IMR-90 (cell line): ENCODE measurements around the gene ARHGEF17. TPM values are rescaled to one million over a fixed set of nuclear protein-coding genes. Genes with fewer than 3 reads are reported as not detected.

Experiments used
- ATAC-seq: fragments of 200-7000 bp; cut with Tn5 transposase; 2 replicates; pipeline ENCODE4 v1.9.1; 2020; ENCODE audit warnings: low read depth, mild to moderate bottlenecking, moderate library complexity
- BruUV-seq: library from RNA; stranded (reverse); fragments of 400-500 nt; replicated peaks from 2 replicates; lab custom pipeline; 2021; lab: Mats Ljungman, UMichigan
- CTCF ChIA-PET: fragments of 300-600 bp; formaldehyde crosslinking; extraction: SDS; loops from one replicate; lab custom pipeline; 2021; ENCODE audit warnings: antibody characterized with exemption; lab: Yijun Ruan, JAX
- POLR2A ChIA-PET: fragments of 300-600 bp; sonication (Branson Sonifier 250); formaldehyde crosslinking; loops from one replicate; lab custom pipeline; 2022; ENCODE audit warnings: antibody characterized with exemption; ENCODE audit not compliant: unreplicated experiment; lab: Charles Lee
- DNase-seq: peaks from one replicate; pipeline ENCODE4 v3.0.0; 2013
- H2AFZ ChIP-seq: replicated peaks from 2 replicates; pipeline ENCODE3; 2013; ENCODE audit warnings: low read length, mild to moderate bottlenecking; ENCODE audit not compliant: poor library complexity
- H2AK5ac ChIP-seq: 2 replicates; pipeline ENCODE4 v1.6.1; 2013; ENCODE audit warnings: low read depth, low read length, inconsistent platforms
- H2AK9ac ChIP-seq: replicated peaks from 2 replicates; pipeline ENCODE3; 2013; ENCODE audit warnings: mild to moderate bottlenecking, low read depth, low read length, moderate library complexity; ENCODE audit not compliant: poor library complexity
- H2BK120ac ChIP-seq: 2 replicates; pipeline ENCODE4 v1.6.1; 2013; ENCODE audit warnings: low read depth, low read length, inconsistent platforms
- H2BK15ac ChIP-seq: 3 replicates; pipeline ENCODE4 v1.6.1; 2013; ENCODE audit warnings: low read depth, low read length, inconsistent platforms
- H2BK20ac ChIP-seq: 2 replicates; pipeline ENCODE4 v1.6.1; 2013; ENCODE audit warnings: low read depth, mild to moderate bottlenecking, inconsistent platforms, low read length, moderate library complexity
- H2BK5ac ChIP-seq: 2 replicates; pipeline ENCODE4 v1.6.1; 2013; ENCODE audit warnings: mild to moderate bottlenecking, low read depth, low read length, inconsistent platforms; ENCODE audit not compliant: poor library complexity, severe bottlenecking
- H3K14ac ChIP-seq: replicated peaks from 2 replicates; pipeline ENCODE4 v1.6.1; 2013; ENCODE audit warnings: low read depth, low read length, inconsistent platforms
- H3K18ac ChIP-seq: 2 replicates; pipeline ENCODE4 v1.6.1; 2013; ENCODE audit warnings: low read depth, low read length, control low read depth
- H3K23ac ChIP-seq: 2 replicates; pipeline ENCODE4 v1.6.1; 2013; ENCODE audit warnings: low read depth, low read length, inconsistent platforms
- H3K27ac ChIP-seq: 2 replicates; pipeline ENCODE4 v1.5.1; 2013; ENCODE audit warnings: mild to moderate bottlenecking, control low read depth, low read length; ENCODE audit not compliant: insufficient read depth
- H3K27me3 ChIP-seq: 2 replicates; pipeline ENCODE4 v1.6.1; 2013; ENCODE audit warnings: low read length; ENCODE audit not compliant: control insufficient read depth, insufficient read depth
- H3K36me3 ChIP-seq: 2 replicates; pipeline ENCODE4 v1.6.1; 2013; ENCODE audit warnings: low read length, mixed read lengths; ENCODE audit not compliant: control insufficient read depth, insufficient read depth
- H3K4ac ChIP-seq: 2 replicates; pipeline ENCODE4 v1.6.1; 2013; ENCODE audit warnings: low read depth, low read length, inconsistent platforms
- H3K4me1 ChIP-seq: 2 replicates; pipeline ENCODE4 v1.6.1; 2013; ENCODE audit warnings: low read length, mixed read lengths; ENCODE audit not compliant: control insufficient read depth, insufficient read depth
- H3K4me2 ChIP-seq: 2 replicates; pipeline ENCODE4 v1.6.1; 2013; ENCODE audit warnings: low read depth, mild to moderate bottlenecking, control low read depth, low read length, moderate library complexity
- H3K4me3 ChIP-seq: 2 replicates; pipeline ENCODE4 v1.5.1; 2013; ENCODE audit warnings: low read depth, mild to moderate bottlenecking, control low read depth, low read length, moderate library complexity; ENCODE audit not compliant: insufficient read depth
- H3K56ac ChIP-seq: 2 replicates; pipeline ENCODE4 v1.6.1; 2013; ENCODE audit warnings: low read length, inconsistent platforms; ENCODE audit not compliant: insufficient read depth; ENCODE audit errors: extremely low read depth
- H3K79me1 ChIP-seq, 2 experiments: 2 replicates each; pipeline ENCODE4 v1.6.1; 2013; ENCODE audit warnings: low read length in 2 of 2, inconsistent platforms in 1 of 2, low read depth in 1 of 2
- H3K9ac ChIP-seq: 2 replicates; pipeline ENCODE4 v1.6.1; 2013; ENCODE audit warnings: low read depth, low read length, control low read depth
- H3K9me1 ChIP-seq: 2 replicates; pipeline ENCODE4 v1.6.1; 2013; ENCODE audit warnings: low read length, inconsistent platforms; ENCODE audit not compliant: insufficient read depth
- H3K9me3 ChIP-seq: 2 replicates; pipeline ENCODE4 v1.6.1; 2013; ENCODE audit warnings: low read length; ENCODE audit not compliant: control insufficient read depth, insufficient read depth
- H4K20me1 ChIP-seq: 2 replicates; pipeline ENCODE4 v1.6.1; 2013; ENCODE audit warnings: low read length, inconsistent platforms; ENCODE audit not compliant: insufficient read depth
- H4K5ac ChIP-seq: 2 replicates; pipeline ENCODE4 v1.6.1; 2013; ENCODE audit warnings: mild to moderate bottlenecking, low read depth, low read length, control low read depth
- H4K8ac ChIP-seq, 2 experiments: 2 replicates each; pipeline ENCODE4 v1.6.1; 2013; ENCODE audit warnings: low read depth in 2 of 2, low read length in 2 of 2, control low read depth in 1 of 2, inconsistent platforms in 1 of 2
- H4K91ac ChIP-seq: 2 replicates; pipeline ENCODE4 v1.6.1; 2013; ENCODE audit warnings: low read depth, low read length, inconsistent platforms; ENCODE audit not compliant: insufficient read depth
- BHLHE40 ChIP-seq: fragments of 150-350 bp; IDR thresholded peaks from 2 replicates; pipeline ENCODE4 v1.6.1; 2016; ENCODE audit warnings: mild to moderate bottlenecking, low read depth, low read length
- CEBPB ChIP-seq: IDR thresholded peaks from 2 replicates; pipeline ENCODE4 v1.6.1; 2012; ENCODE audit warnings: low read depth, low read length, improper control_type of control experiment
- CHD1 ChIP-seq: IDR thresholded peaks from 2 replicates; pipeline ENCODE4 v1.6.1; 2012; ENCODE audit warnings: low read depth, low read length, improper control_type of control experiment
- FOS ChIP-seq: fragments of 150-350 bp; IDR thresholded peaks from 2 replicates; pipeline ENCODE4 v1.6.1; 2016; ENCODE audit warnings: low read depth, low read length
- MAFK ChIP-seq: IDR thresholded peaks from 2 replicates; pipeline ENCODE4 v1.6.1; 2012; ENCODE audit warnings: low read depth, low read length, improper control_type of control experiment
- MAZ ChIP-seq: IDR thresholded peaks from 2 replicates; pipeline ENCODE4 v1.6.1; 2012; ENCODE audit warnings: low read depth, mild to moderate bottlenecking, low read length, improper control_type of control experiment, moderate library complexity, borderline replicate concordance
- MXI1 ChIP-seq: IDR thresholded peaks from 2 replicates; pipeline ENCODE4 v1.6.1; 2012; ENCODE audit warnings: low read depth, mild to moderate bottlenecking, low read length, moderate library complexity, borderline replicate concordance
- NFE2L2 ChIP-seq: fragments of 150-350 bp; IDR thresholded peaks from 2 replicates; pipeline ENCODE4 v1.6.1; 2016; ENCODE audit warnings: low read depth, mild to moderate bottlenecking, low read length
- POLR2A ChIP-seq: IDR thresholded peaks from 2 replicates; pipeline ENCODE4 v1.6.1; 2012; ENCODE audit warnings: mild to moderate bottlenecking, low read depth, low read length
- RAD21 ChIP-seq: IDR thresholded peaks from 2 replicates; pipeline ENCODE4 v1.6.1; 2012; ENCODE audit warnings: low read length, improper control_type of control experiment
- RCOR1 ChIP-seq: IDR thresholded peaks from 2 replicates; pipeline ENCODE4 v1.6.1; 2012; ENCODE audit warnings: mild to moderate bottlenecking, low read length, improper control_type of control experiment; ENCODE audit not compliant: insufficient replicate concordance
- RFX5 ChIP-seq: IDR thresholded peaks from 2 replicates; pipeline ENCODE4 v1.8.0; 2012; ENCODE audit warnings: low read depth, mild to moderate bottlenecking, low read length, moderate library complexity
- SMC3 ChIP-seq: fragments of 150-350 bp; IDR thresholded peaks from 2 replicates; pipeline ENCODE4 v1.6.1; 2016; ENCODE audit warnings: low read depth, mild to moderate bottlenecking, antibody characterized with exemption, low read length, moderate library complexity
- WGBS, 2 experiments: methylation state at CpG; one replicate each; pipeline versions ENCODE4 v1.1.5 to v1.1.7; 2013; ENCODE audit warnings: missing lambda C conversion rate in 2 of 2; ENCODE audit not compliant: insufficient read length in 1 of 2; ENCODE audit errors: extremely low coverage in 2 of 2; 5-methylcytosine and 5-hydroxymethylcytosine counted together
- dilution Hi-C: fragments of 300-500 bp; cut with HindIII; formaldehyde crosslinking; loops from one replicate; pipeline ENCODE4 v1.14.3; 2018; ENCODE audit warnings: low sequenced_read_pairs; ENCODE audit not compliant: unreplicated experiment
- in situ Hi-C: fragments of 300-500 bp; cut with MboI; formaldehyde crosslinking; loops from 3 replicates; pipeline ENCODE4 v1.14.3; 2019; ENCODE audit warnings: low sequenced_read_pairs, inconsistent platforms, mixed read lengths
- intact Hi-C: fragments of 100-400 bp; cut with micrococcal nuclease; formaldehyde crosslinking; loops from 2 replicates; pipeline ENCODE4 v1.10.0; 2022
- polyA plus RNA-seq, 3 experiments: library from polyadenylated mRNA; depleted of rRNA; stranded (reverse); fragments of >200 nt; gene quantifications; 2 replicates each; pipeline ENCODE4 v1.2.3, GENCODE V29; 2012; ENCODE audit warnings: low replicate concordance in 1 of 3
- total RNA-seq: library from RNA; depleted of rRNA; stranded (reverse); fragments of >200 nt; gene quantifications from 2 replicates; pipeline ENCODE4 v1.2.3, GENCODE V29; 2012
- TF ChIP-seq, protein P1 (sequence below): fragments of 150-350 bp; IDR thresholded peaks from 2 replicates; pipeline ENCODE4 v1.6.1; 2017; ENCODE audit warnings: mild to moderate bottlenecking, antibody characterized with exemption, low read length, low read depth
- TF ChIP-seq, protein P2 (sequence below): fragments of 150-350 bp; IDR thresholded peaks from 2 replicates; pipeline ENCODE4 v1.6.1; 2016; ENCODE audit warnings: low read depth, mild to moderate bottlenecking, low read length, moderate library complexity, borderline replicate concordance
- TF ChIP-seq, protein P3 (sequence below): conservative IDR thresholded peaks from 2 replicates; pipeline ENCODE4 v1.5.1; 2012; ENCODE audit warnings: mild to moderate bottlenecking, low read depth, low read length, improper control_type of control experiment

ARHGEF17 gene
- total and polyA plus RNA-seq, 2 of the 4 experiments (the other 2 are of a cell fraction) = 21.7 to 97.7 TPM

DNA sequence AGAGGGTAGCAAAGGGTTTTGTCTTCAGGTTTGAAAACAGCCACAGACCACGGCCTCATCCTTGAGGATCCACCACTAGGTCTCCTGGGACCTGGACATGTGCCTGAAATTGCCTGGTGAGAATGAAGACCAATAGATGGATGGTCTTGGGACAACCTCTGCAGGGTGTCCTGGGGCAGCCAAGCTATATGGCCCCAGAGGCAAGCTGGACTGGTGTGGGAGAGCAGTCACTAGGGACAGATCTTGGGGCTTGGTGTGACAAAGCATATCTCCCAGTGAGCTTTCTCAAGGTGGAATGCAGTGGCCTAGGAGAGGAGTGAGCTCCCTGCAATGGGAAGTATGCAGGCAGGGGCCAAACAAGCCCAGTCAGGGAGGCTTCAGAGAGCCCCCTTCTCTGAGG is 22.4 kb upstream of the ARHGEF17 start:
- H2BK20ac ChIP-seq = no peak overlapping the region
- H2BK120ac ChIP-seq = no peak overlapping the region
- peaks cover 14% of the 10 kb centered on the region; the same call in 1 of the 2 replicates for H3K27me3 ChIP-seq
- no peaks in the 10 kb centered on the region for H4K20me1 ChIP-seq
- no peak overlapping the region for H3K56ac ChIP-seq
- intact Hi-C loops = loop anchor here (5.0 kb wide), 1 partner anchor 558 kb away; no protein-coding TSS in a partner anchor
- H3K27ac ChIP-seq = no peak overlapping the region
- no peak overlapping the region for H3K4me2 ChIP-seq
- H2AK5ac ChIP-seq = no peak overlapping the region
- no peak overlapping the region for H4K91ac ChIP-seq
- no peak overlapping the region for H3K4ac ChIP-seq
- peaks cover 8% of the 10 kb centered on the region for H3K4me1 ChIP-seq
- H2AK9ac ChIP-seq = no peak overlapping the region
- H3K9ac ChIP-seq = no peak overlapping the region
- CTCF ChIA-PET = no interaction called here
- H3K36me3 ChIP-seq = no peaks in the 10 kb centered on the region
- no peak for TF ChIP-seq RCOR1
- no peak for TF ChIP-seq RAD21
- no peak for TF ChIP-seq RFX5
- no peak for TF ChIP-seq NFE2L2
- TF ChIP-seq, protein P1, sequence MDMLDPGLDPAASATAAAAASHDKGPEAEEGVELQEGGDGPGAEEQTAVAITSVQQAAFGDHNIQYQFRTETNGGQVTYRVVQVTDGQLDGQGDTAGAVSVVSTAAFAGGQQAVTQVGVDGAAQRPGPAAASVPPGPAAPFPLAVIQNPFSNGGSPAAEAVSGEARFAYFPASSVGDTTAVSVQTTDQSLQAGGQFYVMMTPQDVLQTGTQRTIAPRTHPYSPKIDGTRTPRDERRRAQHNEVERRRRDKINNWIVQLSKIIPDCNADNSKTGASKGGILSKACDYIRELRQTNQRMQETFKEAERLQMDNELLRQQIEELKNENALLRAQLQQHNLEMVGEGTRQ = no peak
- TF ChIP-seq FOS = no peak
- no peak for TF ChIP-seq BHLHE40
- TF ChIP-seq, protein P2, sequence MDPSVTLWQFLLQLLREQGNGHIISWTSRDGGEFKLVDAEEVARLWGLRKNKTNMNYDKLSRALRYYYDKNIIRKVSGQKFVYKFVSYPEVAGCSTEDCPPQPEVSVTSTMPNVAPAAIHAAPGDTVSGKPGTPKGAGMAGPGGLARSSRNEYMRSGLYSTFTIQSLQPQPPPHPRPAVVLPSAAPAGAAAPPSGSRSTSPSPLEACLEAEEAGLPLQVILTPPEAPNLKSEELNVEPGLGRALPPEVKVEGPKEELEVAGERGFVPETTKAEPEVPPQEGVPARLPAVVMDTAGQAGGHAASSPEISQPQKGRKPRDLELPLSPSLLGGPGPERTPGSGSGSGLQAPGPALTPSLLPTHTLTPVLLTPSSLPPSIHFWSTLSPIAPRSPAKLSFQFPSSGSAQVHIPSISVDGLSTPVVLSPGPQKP = no peak
- no peak for TF ChIP-seq MAZ
- TF ChIP-seq CEBPB = no peak
- TF ChIP-seq CHD1 = no peak
- no peak for TF ChIP-seq POLR2A
- TF ChIP-seq MAFK = no peak
- TF ChIP-seq SMC3 = no peak
- TF ChIP-seq, protein P3, sequence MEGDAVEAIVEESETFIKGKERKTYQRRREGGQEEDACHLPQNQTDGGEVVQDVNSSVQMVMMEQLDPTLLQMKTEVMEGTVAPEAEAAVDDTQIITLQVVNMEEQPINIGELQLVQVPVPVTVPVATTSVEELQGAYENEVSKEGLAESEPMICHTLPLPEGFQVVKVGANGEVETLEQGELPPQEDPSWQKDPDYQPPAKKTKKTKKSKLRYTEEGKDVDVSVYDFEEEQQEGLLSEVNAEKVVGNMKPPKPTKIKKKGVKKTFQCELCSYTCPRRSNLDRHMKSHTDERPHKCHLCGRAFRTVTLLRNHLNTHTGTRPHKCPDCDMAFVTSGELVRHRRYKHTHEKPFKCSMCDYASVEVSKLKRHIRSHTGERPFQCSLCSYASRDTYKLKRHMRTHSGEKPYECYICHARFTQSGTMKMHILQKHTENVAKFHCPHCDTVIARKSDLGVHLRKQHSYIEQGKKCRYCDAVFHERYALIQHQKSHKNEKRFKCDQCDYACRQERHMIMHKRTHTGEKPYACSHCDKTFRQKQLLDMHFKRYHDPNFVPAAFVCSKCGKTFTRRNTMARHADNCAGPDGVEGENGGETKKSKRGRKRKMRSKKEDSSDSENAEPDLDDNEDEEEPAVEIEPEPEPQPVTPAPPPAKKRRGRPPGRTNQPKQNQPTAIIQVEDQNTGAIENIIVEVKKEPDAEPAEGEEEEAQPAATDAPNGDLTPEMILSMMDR = no peak
- TF ChIP-seq MXI1 = no peak
- H3K9me1 ChIP-seq = peaks cover 6% of the 10 kb centered on the region
- H2BK5ac ChIP-seq = no peak overlapping the region
- H3K18ac ChIP-seq = no peak overlapping the region
- H2BK15ac ChIP-seq = no peak overlapping the region
- no peak overlapping the region for H3K23ac ChIP-seq
- H3K79me1 ChIP-seq = no peaks in the 10 kb centered on the region
- ATAC-seq (no peak), DNase-seq (no peak)
- POLR2A ChIA-PET = interaction anchor here (0.7 kb wide), 1 partner anchor 49 kb away, joined by 5 read pairs; no protein-coding TSS in a partner anchor
- no peak overlapping the region for H4K5ac ChIP-seq
- no peak overlapping the region for H2AFZ ChIP-seq
- H3K14ac ChIP-seq = no peak overlapping the region
- no TSS peak for BruUV-seq
- in situ Hi-C loops = loop anchor here (5.0 to 10.0 kb wide), 3 partner anchors 98 to 561 kb away; no protein-coding TSS in a partner anchor
- 86% methylated on average over 1 of the region's 1 CpG; no CpG with 5 or more reads in 1 of the 2 experiments for WGBS, 2 experiments
- H3K9me3 ChIP-seq = no peaks in the 10 kb centered on the region
- no peak overlapping the region for H4K8ac ChIP-seq
- H3K4me3 ChIP-seq = no peak overlapping the region
- dilution Hi-C loops = no loop called here
